Stimulated activated CD8-positive, alpha-beta memory T cell treated with anti-CD3 and anti-CD28 coated beads, Interleukin-2, amount 100 ng/mL, for 48 hours (primary cell): ENCODE data around the gene MIER1.
"Not testable (repeated sequence)": the region's sequence is repeated elsewhere in the genome, so short reads cannot be mapped to it uniquely, and the experiment has no call there.

ENCODE experiments used
- DNase-seq, 2 donors: peaks; one replicate each; pipeline ENCODE4 v3.0.0-alpha.2; 2020; ENCODE audit warnings: low read depth in 2 of 2

Gene MIER1

DNA sequence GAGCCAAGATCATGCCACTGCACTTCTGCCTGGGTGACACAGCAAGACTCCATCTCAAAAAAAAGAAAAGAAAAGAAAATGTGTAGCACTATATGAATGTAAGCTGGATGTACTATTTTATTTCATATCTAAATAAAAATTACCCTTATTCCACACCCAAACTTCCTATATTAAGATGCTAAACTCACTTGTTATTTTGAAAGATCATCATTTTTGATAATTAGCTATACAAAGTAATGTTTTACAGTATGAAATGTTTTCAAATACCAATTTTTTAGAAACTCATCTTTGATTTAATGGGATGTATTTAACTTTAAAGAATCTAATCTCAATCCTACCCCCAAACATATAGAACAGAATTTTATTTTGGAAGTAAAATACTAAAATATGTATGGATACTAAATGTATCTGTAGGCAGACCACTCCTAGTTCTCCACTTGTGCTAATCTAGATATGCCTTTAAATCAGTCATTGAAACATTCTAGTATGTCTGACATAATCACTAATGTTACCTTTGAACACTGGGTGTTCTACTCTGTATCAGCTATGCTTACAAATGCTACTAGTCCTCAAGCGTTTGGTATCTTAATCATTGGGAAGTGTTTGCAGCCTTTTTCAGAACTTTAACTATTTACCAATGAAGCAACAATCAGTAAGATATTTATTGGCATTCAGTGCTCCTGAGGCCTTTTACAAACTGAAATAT lies 12.9 kb downstream of the MIER1 start:
- no peak for DNase-seq

DNA sequence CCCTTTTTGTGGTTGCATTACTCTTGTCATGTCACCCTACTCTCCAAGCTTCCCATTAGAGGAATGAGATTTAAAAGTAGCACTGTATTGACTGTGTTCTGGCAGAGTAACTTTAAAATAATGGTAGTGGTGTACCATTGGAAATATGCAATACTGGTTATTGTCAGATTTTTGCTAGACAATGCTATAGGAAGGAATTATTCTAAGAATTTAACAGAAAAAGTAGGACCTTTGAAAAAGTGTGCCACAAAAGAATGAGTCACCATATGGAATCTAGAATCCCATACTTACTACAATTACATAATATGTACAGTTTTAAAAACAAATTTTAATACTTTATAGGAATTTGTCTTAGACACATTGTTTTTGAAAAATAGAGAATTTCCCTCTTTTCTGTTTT lies 13.8 kb downstream of the MIER1 start:
- DNase-seq: no peak

DNA sequence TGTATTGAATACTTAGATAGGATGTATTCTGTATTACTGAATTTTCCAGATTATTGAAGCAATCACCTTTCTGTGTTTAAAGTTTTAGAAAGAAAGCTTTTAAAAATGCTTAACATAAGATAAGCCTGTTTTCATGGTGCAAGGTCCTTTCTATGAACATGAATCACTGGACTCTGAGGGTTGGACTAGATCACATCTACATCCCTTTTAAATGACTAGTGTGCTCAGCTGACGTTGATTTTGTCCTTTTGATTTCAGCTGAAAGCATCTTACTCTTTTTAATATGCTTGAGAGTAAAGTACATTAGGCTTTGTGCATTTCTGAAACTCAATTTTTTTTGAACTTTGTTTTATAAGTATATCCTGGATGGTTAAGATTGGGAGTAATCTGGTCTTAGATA lies 16.2 kb downstream of the MIER1 start:
- DNase-seq: no peak

DNA sequence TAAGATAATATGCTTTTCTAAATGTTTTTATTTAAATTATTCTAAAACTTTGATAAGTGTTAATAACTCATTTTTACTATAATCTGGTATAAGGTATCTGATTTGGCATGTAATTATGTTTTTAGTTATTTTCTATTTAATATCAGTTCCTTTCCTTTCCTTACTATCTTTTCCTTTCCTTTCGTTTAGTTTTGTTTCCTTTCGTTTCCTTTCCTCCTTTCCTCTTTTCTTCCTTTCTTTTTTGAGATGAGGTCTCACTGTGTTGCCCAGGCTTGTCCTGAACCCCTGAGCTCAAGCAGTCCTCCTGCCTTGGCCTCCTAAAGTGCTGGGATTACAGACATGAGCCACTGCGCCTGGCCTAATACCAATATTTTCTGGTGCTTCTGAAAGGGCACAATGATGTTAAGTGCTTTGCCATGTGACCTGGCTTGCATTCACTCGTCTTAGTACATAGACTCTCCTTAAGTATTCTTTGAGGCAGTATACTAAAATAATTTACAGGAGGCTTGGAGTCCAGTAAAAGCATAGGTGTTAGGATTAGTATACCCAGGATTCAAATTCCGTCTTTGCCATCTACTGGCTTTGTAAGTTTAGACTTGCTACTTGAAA lies 18.7 kb downstream of the MIER1 start:
- no peak for DNase-seq

DNA sequence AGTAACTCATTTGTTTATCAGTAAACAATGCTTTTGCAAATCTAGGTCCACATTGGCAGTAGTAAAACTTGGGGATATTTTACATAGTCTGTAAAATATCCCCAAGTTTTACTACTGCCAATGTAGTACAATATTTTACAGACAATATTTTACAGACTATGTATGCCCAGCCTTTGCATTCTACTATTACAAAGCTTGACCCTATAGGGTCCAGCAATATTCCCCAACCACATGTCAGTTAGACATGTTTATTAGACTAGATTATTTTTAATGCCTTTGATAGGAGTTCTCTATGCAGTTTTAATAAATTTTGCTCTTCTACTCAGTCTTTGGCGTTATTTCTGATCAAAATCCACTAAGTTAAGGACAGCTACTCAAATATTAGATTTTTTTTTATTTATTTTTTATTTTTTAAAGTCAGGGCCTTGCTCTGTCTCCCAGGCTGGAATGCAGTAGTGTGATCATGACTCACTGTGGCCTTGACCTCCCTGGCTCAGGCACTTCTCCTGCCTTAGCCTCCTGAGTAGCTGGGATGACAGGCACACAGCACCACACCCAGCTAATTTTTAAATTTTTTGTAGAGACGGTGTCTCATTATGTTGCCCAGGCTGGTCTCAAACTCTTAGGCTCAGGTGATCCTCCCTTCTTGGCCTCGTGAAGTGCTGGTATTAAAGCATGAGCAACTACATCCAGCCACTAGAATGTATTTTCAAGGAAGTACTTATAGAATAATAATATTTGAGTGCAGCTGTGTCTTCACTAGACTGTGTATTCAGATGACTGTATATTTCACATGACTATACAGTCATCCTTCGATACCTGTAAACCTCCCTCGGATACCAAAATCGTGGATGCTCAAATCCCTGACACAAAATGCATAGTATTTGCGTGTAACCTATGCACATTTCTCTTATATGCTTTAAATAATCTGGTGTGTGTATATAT lies 19.8 kb downstream of the MIER1 start:
- no peak for DNase-seq

GRCh38 chr1:66945316-66945715 lies 20.5 kb downstream of the MIER1 start:
- no peak for DNase-seq

- no peak for DNase-seq
These were observed 22.5 kb downstream of the MIER1 start for GRCh38 chr1:66947267-66947666.

DNA sequence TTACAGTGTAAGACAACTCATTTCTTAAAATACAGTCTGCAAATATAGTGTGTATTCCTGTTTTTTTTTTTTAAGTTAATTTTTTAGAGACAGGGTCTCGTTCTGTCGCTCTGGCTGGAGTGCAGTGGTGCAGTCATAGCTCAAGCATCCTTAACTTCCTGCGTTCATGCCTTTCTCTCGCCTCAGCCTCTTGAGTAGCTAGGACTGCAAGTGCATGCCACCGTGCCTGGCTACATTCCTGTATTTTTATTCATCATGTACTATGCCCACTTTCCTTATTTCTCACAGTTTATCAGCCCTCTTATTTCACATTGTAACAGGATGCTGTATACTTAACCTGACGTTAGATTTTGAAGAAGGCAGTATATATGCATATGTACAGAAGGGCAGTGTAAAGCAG lies 26.7 kb downstream of the MIER1 start:
- DNase-seq: no peak

GRCh38 chr1:66954208-66954607 lies 29.4 kb downstream of the MIER1 start:
- DNase-seq: no peak

DNA sequence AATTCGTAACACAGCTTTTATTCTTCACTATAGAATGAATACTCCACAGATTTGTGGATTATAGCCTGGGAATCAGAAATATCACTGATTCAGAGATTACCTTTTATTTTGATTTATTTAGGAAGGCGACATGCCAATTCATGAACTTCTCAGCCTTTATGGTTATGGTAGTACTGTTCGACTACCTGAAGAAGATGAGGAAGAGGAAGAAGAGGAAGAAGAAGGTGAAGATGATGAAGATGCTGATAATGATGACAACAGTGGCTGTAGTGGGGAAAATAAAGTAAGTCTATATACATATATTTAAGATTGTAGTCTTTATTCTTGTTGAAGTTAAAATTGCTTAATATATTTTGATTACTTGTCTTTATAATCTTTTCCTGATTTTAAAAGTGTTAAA lies 33.1 kb downstream of the MIER1 start:
- DNase-seq: no peak

- DNase-seq: not testable (repeated sequence)
These were observed 41.5 kb downstream of the MIER1 start for GRCh38 chr1:66966188-66966873.

GRCh38 chr1:66968574-66968973 lies 43.8 kb downstream of the MIER1 start:
- DNase-seq: no peak

- no peak for DNase-seq
These were observed 53.4 kb downstream of the MIER1 start for GRCh38 chr1:66978201-66978600.

- not testable (repeated sequence) for DNase-seq
These were observed 54.8 kb downstream of the MIER1 start for GRCh38 chr1:66979621-66980020.

DNA sequence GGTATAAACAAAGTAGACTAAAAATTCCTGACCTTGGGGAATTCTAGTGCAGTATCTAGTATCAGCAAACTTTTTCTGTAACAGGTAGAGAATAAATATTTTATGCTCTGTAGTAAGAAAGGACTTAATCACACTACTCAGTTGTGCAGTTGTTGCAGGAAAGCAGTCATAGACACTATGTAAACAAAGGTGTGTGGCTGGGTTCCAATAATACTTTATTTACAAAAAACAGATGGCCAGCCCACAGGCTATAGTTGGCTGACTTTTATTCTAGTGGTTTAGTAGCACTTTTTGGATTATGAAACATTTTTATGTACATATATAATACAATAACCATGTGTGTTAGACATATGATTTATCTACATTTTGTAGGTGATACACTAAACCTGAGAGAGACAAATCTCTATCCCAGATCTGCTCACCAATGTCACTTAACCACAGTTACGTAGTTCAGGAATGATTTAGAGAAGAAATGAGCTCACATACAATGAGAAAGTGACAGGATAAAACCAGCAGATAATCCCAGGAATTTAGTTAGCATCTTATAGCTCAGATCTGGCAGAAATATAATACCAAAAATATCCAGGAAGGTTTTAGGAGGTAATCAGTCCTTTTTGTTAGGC lies 56.1 kb downstream of the MIER1 start:
- no peak for DNase-seq

DNA sequence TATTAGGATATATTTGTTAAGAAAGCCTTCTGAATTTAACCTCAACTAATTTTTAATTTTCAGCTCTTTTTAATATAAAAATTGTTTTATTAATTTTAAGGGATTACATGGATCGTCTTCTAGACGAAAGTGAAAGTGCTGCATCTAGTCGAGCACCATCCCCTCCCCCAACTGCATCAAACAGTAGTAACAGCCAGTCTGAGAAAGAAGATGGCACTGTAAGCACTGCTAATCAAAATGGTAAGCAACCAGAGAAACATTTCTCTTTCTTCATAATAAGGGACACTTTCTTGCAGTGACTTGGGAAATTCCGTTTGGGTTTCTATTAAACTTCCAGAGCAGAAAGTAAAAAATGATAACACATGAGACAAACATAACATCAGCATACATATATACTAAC lies 56.9 kb downstream of the MIER1 start:
- DNase-seq: no peak

GRCh38 chr1:66982561-66983260 lies 57.9 kb downstream of the MIER1 start:
- DNase-seq: no peak

DNA sequence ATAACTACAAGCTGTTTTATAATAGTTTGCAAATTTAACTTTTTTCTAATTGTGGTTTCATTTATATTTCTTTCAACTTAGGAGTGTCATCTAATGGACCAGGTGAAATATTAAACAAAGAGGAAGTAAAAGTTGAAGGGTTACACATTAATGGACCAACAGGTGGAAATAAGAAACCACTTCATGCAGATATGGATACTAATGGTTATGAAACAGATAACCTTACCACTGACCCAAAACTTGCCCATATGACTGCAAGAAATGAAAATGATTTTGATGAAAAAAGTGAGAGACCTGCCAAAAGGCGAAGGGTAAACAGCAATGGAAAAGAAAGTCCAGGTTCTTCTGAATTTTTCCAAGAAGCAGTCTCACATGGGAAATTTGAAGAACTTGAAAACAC lies 59.7 kb downstream of the MIER1 start:
- DNase-seq: no peak

GRCh38 chr1:66985835-66986234 lies 61.0 kb downstream of the MIER1 start:
- no peak for DNase-seq

DNA sequence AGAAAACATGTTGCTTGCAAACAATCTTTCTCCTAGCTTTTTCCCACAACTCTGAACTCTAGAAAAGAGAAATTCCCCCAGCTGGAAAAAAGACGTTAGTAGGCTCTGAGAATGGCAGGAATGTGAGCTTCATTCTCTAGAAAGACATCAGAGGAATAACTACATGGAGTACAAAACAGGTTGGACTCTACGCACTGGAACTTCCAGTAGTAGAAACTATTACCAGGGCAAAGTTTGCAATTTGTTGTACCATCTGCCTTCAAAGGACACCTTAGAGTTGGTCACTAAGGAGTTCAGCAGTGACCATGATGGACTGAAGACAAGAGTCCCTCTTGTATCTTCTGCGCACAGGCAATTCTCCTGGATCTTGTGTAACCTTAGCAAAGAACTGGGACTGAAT lies 68.3 kb downstream of the MIER1 start:
- no peak for DNase-seq
